Measurements from ENCODE around the gene FAM13A.

Gene FAM13A

GRCh38 chr4:88702782-88703181 lies 354.2 kb downstream of the FAM13A start:
- DNase-seq: no peak

GRCh38 chr4:88698519-88698918 lies 358.5 kb downstream of the FAM13A start:
- DNase-seq: no peak

GRCh38 chr4:88697588-88698329 lies 359.2 kb downstream of the FAM13A start, which contains the start of gene NAP1L5:
Gene NAP1L5 (minus strand): TSS chr4:88697829. CDS start chr4:88697754, 75 bp downstream.
- peak; percentile 80 for DNase-seq

GRCh38 chr4:88697141-88697540 lies 359.8 kb downstream of the FAM13A start:
- DNase-seq: peak; percentile 40

- DNase-seq: no peak
Observed at GRCh38 chr4:88696630-88697029, 360.4 kb downstream of the FAM13A start.

GRCh38 chr4:88693792-88694191 lies 363.2 kb downstream of the FAM13A start:
- no peak for DNase-seq

- DNase-seq: no peak
Observed at GRCh38 chr4:88690355-88690754, 366.6 kb downstream of the FAM13A start.

- no peak for DNase-seq
Observed at GRCh38 chr4:88681209-88681608, 375.8 kb downstream of the FAM13A start.

All from CD4-positive, alpha-beta T cell treated with Interleukin-21 for 1 hour (primary cell).